HG03135 (cell line): Measurements from ENCODE around the gene HAGHL.
"Not testable (repeated sequence)": the region's sequence is repeated elsewhere in the genome, so short reads cannot be mapped to it uniquely, and the experiment has no call there.

Experiments
- ATAC-seq: cut with Tn5 transposase; IDR thresholded peaks from one replicate; pipeline ENCODE4 v1.9.1; 2021; ENCODE audit warnings: mild to moderate bottlenecking, moderate library complexity; ENCODE audit not compliant: unreplicated experiment

The HAGHL gene

DNA sequence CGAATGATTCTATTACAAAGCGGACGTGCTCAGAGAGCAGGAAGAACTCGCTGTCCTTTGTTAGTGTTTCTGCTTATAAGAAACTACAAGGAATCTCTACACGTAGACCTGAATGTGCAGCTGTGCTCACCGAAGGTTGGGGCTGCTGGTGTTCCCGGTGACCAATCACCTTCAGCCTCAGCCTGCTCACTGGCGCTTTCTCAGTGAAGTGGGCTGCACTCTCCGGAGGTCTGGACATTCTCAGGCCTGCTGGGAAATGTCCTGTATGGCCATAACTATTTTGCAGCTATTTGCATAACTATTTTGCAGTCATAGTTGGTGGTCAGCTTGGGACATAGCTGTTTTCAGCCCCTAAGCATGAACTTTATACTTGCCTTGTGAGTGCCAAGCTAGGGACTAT lies 23.6 kb downstream of the HAGHL start:
- ATAC-seq, result no peak

DNA sequence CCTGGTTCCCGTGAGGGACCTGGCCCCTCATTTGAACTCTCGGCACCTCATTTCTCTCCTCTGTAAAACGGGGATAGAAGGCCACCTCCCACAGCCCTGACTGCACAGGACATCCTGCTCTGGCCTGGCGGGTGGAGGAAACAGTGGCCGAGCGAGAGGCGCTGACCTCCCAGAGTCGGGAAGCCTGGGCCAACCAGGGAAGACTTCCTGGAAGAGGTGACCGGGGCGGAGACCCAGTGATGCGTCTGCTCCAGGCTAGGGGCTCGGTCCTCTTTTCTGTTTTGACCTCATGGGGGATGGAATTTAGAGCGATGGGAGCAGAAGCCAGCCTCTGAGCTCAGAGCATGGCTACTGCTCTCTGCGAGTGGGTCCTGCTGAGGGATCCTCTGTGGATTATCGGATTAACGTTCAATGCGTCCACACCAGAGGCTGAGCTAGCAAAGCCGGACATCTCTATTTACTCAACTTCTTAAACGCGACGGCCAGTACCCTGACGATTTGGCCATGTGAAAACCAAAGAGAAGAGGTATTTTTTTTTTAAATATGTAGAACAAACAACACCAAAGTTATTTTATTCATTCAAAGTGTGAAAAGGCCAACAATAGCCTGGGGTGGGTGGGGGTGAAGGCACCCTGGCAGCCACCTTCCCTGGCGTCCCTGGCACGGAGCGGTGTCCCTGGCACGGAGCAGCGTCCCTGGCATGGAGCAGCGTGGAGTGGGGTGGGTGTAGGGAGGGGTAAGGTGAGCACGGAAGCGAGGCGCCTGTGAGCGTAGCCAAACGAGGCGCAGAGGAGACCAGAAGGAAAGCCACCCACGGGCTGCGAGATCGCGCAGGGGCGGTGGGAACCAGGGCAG lies 24.5 kb downstream of the HAGHL start:
- no peak for ATAC-seq

DNA sequence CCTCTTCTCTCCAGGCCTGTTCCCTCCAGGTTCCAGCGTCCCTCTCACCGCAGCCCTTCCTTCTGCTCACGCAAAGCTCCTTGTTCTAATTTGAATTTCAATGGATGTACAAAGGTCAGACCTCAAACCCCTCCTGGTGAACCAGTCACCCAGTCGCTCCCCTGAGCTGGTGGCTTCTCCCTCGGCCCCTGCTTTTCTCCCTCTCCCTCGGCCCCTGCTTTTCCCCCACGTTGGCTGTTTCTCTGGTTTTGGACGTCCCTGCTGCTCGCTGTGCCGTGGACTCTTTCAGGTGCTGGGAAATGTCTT lies 25.1 kb downstream of the HAGHL start:
- ATAC-seq, result no peak

DNA sequence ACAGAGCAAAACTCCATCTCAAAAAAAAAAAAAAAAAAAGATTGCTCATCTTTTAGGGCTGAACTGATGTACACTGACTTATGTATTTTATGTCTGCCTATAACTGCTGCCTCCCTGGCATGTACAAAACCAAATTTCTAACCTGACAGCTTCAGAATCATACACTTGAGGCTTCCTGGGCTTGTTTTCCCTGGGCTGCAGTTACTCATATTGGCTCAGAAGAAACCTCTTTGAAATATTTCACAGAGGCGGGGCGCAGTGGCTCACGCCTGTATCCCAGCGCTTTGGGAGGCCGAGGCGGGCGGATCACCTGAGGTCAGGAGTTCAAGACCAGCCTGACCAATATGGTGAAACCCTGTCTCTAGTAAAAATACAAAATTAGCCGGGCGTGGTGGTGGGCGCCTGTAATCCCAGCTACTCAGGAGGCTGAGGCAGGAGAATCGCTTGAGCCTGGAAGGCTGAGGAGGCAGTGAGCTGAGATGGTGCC lies 27.3 kb downstream of the HAGHL start:
- ATAC-seq, result not testable (repeated sequence)

DNA sequence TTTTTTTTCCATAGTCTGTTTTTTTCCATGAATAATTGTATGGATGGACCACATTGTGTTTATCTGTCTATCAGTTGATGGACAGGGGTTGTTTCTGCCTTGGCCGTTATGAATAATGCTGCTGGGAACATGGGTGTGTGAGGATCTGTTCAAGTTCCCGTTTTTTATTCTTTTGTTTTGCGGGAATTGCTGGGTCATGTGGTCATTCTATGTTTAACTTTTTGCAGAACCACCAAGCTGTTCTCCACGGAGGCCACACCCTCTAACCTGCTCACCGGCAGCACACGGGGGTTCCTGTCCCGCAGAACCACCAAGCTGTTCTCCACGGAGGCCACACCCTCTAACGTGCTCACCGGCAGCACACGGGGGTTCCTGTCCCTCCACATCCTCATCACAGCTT lies 27.8 kb downstream of the HAGHL start:
- ATAC-seq, result no peak

DNA sequence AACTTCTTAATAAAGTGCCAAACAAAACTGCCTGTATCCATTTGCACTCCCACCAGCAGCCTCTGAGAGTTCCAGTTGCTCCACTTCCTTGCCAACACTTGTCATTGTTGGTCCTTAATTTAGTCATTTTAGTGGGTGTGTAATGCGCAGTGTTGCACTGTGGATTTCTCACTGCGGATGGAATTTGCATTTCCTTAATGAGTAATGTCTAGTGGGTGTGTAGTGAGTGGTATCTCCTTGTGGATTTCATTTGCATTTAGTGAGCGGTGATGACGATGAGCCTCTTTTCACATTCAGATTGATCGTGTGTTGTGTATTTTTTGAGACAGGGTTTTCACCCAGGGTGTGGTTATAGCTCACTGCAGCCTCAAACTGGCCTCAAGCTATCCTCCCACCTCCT lies 29.5 kb downstream of the HAGHL start:
- no peak for ATAC-seq

DNA sequence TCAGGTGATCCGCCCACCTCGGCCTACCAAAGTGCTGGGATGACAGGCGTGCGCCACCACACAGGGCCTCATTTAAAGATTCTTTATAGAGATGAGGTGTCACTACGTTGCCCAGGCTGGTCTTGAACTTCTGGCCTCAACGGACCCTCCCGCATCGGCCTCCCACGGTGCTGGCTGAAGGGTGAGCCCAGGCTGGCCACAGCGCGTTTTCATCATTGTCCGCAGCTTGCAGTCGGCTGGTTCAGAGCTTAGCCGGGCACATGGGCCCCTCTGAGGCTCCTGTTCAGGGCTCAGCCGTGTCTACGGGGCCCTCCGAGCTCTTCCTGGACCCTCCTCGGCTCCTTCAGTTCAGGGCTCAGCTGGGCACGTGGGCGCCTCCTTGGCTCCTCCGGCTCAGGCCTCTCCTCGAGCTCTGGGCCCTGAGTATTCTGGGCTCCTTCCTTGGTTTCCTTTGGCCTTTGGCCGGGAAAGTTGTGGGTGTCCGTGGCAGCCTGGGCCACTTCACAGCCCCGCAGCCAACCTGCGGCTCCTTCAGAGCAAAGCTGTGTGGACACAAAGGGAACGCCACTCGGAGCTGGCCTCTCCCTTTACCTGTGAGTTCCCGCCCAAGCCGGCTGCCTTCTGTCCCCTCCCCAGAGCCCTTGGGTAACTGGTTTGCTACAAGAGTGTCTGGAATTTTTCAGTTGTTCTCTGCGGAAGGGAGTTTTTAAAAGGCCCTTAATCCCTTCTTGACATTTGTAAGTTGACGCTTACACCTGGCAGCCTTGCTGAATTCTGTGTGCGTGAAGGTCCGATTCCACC lies 32.4 kb downstream of the HAGHL start:
- no peak for ATAC-seq

DNA sequence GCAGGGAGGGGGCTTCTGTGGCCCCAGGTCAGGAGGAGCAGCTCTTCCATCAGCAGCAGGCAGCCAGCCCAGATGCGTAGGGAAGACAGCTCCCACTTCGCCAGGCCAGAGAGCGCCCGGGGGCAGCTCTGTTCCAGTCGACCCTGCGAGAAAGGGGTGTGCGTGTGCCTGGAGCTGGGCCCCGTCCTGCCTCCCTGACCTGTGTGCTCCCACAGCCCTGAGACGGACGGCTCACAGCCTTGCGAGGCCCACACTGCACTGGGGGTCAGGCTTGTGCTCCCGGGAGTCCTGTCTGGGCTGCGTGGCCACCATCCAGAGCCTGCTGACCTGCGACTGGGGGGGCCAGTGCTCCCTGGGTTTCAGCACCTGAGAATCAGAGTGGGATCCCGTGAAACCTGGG lies 33.2 kb downstream of the HAGHL start:
- ATAC-seq, result no peak

DNA sequence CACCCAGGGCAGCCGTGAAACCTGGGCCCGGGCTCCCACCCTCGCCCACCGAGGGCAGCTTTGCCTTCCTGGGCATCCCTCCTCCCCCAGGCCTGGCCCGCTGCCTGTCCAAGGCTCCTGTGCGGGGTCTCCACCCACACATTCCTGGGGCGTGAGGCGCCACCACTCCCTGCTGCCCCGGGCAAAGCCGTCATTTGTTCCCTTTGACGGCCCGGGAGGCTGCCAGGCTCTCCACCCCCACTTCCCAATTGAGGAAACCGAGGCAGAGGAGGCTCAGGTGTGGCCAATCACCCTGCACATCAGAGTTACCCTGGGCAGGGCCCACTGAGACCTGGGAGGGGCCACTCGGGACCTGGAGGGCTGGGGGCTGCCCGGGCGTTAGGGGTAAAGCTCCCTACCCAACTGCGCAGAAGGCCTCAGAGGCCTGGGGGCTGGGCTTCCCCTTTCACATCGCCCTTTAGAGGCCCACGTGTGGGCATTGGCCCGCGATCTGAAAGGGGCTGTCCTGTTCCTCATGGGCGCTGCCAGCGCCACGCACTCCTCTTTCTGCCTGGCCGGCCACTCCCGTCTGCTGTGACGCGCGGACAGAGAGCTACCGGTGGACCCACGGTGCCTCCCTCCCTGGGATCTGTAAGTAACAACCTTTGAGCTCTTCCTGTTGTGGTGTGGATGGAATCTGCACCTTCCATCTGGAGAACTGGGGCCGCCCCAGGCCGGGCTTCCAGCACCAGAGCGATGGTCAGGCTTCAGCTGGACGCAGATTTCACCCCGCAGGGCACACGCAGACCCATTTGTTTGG lies 33.8 kb downstream of the HAGHL start, which contains the start of gene MSLN:
Gene MSLN (plus strand): TSS at position 190 of the 799 bp plus-strand sequence. CDS start 1,947 bp downstream, outside the sequence.
- ATAC-seq, result no peak

DNA sequence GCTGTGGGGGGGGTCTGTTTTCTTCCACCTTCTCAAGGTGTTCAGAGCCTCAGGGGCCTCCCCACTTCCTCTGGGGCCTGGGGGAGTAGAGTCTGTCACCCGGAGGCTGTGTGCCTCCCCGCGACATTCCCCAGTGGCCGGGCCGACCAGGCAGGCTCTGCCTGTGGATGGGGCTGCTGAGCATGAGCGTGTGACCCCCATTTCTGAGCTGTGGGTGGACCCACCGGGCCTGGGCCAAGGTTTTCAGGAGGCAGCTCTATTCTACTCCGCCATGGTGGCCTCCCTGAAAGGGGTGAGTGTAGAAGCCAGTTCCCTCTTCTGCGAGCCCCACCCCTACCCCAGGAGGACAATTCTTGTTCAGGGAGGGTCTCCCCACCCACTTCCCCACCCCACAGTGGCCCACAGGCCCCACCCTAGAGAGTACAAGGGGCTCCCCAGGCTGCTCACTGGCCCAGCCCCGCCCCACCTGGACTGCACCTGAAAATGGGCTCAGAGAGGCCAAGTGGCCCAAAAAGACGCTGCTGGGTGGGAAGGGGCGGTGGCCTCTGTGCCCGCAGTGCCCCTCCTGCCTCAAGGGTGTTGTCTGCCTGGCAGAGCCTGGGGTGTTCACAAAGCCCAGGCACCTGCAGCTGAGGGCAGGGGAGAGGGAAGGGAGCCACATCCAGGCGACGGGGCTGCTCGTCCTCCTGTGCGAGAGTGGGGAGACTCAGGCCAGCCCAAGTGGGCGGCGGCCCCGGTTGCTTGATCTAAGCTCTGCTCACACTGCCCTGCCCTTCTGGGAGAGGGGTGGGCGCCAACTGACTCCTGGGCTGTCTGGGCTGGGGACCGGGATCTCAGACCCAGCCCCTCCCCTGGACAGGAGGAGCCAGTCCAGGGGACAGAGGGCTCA lies 35.0 kb downstream of the HAGHL start:
- no peak for ATAC-seq

DNA sequence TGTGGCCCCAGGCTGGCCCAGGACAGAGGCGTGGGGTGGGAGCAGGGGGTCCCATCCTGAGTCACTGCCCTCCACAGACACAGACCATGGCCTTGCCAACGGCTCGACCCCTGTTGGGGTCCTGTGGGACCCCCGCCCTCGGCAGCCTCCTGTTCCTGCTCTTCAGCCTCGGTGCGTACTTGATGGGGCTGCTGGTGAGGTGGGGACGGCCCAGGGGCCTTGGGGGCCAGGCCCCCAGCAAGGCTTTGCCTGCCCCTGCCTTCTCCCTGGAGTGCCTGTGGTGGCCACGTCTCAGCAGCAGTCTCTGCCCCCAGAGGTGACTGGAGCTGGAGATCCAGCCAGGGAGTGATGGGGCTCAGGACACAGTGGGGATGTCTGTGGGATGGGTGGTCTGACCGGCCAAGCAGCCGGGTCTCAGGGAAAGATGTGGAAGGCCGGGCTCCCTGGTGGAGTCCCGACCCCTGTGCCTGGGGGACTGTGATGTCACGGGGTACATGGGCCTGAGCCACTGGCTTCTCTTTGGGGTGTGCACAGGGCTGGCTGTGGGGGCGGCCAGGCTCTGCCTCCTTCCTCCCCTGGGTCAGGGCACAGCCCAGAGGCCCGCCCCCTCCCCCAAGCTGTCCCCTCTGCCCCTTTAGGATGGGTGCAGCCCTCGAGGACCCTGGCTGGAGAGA lies 35.8 kb downstream of the HAGHL start:
- no peak for ATAC-seq

DNA sequence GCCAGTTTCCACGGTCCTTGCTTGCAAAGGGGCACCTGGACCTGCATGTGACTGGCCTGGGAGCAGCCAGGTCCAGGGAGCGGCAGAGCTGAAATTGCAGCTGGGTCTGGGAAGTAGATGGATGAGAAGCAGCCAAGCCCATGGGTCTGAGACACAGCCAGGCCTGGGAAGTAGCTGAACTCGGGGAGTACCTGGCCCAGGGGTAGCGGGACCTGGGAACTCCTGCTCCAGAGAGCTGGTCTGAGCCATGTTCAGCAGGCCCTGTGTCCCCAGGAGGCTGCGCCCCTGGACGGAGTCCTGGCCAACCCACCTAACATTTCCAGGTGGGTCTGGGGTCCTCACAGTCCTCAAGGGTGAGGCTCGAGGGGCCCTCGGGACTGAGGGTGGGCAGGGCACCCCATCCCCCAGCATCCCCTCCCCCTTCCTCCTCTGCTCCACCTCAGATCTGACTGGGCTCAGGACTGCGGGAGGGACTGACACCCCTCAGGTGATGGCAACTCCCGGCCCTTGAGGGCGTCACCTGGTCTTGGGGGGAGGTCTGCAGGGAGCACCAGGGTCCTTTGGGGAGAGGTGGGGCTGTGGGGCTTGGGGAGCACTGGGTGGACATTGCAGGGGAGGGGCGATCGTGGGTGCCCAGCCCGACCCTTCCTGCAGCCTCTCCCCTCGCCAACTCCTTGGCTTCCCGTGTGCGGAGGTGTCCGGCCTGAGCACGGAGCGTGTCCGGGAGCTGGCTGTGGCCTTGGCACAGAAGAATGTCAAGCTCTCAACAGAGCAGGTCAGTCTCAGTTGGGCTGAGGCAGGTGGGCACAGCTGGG lies 36.7 kb downstream of the HAGHL start:
- ATAC-seq, result no peak

DNA sequence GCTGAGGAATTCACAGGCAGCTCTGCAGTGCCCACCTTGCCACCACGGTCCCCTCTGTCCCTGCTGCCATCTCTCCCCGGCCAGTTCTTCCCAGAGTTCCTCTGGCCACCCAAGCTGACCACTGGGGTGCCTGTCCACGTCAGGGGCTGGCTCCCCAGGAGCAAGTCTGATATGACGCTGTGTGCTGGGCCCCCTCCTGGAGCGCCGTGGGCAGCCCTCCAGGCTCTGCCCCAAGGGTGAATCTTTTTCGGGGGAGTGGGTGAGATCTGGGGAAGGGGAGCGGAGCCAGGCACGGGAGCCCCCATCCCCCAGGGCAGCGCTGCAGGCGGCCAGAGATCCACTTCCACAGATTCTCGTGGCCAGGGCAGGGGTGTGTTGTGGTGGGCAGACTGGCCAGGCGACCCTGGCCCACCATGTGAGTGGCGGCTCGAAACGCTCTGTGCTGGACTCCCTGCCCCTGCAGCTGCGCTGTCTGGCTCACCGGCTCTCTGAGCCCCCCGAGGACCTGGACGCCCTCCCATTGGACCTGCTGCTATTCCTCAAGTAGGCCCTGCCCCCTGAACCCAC lies 37.4 kb downstream of the HAGHL start:
- no peak for ATAC-seq

DNA sequence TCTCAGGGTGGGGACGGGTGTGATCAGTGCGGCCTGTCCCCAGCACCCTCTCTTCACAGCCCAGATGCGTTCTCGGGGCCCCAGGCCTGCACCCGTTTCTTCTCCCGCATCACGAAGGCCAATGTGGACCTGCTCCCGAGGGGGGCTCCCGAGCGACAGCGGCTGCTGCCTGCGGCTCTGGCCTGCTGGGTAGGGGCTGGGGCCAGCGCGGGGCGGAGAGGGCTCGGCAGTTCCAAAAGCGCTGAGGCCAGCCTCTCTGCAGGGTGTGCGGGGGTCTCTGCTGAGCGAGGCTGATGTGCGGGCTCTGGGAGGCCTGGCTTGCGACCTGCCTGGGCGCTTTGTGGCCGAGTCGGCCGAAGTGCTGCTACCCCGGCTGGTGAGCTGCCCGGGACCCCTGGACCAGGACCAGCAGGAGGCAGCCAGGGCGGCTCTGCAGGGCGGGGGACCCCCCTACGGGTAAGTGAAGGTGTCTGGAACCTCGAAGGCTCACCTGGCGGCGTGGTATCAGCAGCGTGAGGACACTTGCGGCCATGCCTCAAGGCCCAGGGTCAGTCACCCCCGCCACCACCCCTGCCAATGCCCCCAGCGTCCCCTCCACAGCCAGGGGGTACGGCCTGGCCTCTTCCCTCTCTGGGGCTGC lies 38.1 kb downstream of the HAGHL start:
- ATAC-seq, result no peak

DNA sequence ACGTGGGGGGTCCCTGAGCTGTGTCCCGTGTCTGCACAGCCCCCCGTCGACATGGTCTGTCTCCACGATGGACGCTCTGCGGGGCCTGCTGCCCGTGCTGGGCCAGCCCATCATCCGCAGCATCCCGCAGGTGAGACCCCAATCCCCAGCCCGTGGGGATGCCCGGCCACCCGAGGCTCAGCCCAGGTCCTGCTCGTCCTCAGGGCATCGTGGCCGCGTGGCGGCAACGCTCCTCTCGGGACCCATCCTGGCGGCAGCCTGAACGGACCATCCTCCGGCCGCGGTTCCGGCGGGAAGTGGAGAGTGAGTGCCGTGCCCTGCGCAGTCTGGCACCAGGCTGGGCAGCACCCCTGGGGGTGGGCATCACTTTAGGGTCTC lies 38.6 kb downstream of the HAGHL start:
- no peak for ATAC-seq

DNA sequence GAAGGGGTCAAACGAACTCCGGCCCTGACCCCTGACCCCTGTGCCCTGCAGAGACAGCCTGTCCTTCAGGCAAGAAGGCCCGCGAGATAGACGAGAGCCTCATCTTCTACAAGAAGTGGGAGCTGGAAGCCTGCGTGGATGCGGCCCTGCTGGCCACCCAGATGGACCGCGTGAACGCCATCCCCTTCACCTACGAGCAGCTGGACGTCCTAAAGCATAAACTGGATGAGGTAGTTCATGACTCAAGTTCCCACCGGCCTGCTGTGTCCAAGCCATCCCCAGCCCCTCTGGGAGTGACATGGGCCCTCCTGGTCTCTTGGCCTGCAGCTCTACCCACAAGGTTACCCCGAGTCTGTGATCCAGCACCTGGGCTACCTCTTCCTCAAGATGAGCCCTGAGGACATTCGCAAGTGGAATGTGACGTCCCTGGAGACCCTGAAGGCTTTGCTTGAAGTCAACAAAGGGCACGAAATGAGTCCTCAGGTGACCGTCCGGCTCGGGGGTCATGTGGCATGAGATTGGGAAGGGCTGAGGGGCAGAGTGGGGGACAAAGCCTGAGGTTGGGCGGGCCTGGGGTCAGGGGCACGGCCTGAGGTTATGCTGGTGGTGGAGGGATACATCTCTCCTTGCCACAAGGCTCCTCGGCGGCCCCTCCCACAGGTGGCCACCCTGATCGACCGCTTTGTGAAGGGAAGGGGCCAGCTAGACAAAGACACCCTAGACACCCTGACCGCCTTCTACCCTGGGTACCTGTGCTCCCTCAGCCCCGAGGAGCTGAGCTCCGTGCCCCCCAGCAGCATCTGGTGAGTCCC lies 39.3 kb downstream of the HAGHL start:
- no peak for ATAC-seq
